Panc1 (cell line): Measurements from ENCODE around the gene SLC9B2. TPM values are rescaled to one million over a fixed set of nuclear protein-coding genes. Genes with fewer than 3 reads are reported as not detected.

Source experiments
- ATAC-seq: fragments of 200-7000 bp; cut with Tn5 transposase; 2 replicates; pipeline ENCODE4 v1.9.1; 2020; ENCODE audit warnings: mild to moderate bottlenecking, moderate library complexity
- BruUV-seq: library from RNA; stranded (reverse); fragments of 400-500 nt; replicated peaks from 2 replicates; lab custom pipeline; 2021; lab: Mats Ljungman, UMichigan
- CTCF ChIA-PET: fragments of 300-600 bp; sonication (Branson Sonifier 250); formaldehyde crosslinking; loops from one replicate; lab custom pipeline; 2022; ENCODE audit warnings: antibody characterized with exemption; lab: Charles Lee
- POLR2A ChIA-PET: fragments of 300-600 bp; sonication (Branson Sonifier 250); formaldehyde crosslinking; loops from one replicate; lab custom pipeline; 2022; ENCODE audit warnings: antibody characterized with exemption; lab: Charles Lee
- DNase-seq: peaks from one replicate; pipeline ENCODE4 v3.0.0-alpha.2; 2010; ENCODE audit warnings: low read depth, low spot score
- H3K27ac ChIP-seq: 2 replicates; pipeline ENCODE4 v1.5.1; 2011; ENCODE audit warnings: mild to moderate bottlenecking, low read length, inconsistent platforms
- H3K27me3 ChIP-seq: fragments of 200-500 bp; sonication (Bioruptor generic); 2 replicates; pipeline ENCODE4 v1.6.0; 2014; ENCODE audit warnings: low read length, inconsistent platforms; ENCODE audit not compliant: control insufficient read depth, insufficient read depth
- H3K36me3 ChIP-seq: fragments of 200-500 bp; sonication (Bioruptor generic); 2 replicates; pipeline ENCODE4 v1.5.1; 2014; ENCODE audit warnings: inconsistent platforms, mild to moderate bottlenecking, low read length, moderate library complexity; ENCODE audit not compliant: control insufficient read depth, insufficient read depth
- H3K4me1 ChIP-seq: 2 replicates; pipeline ENCODE4 v1.5.1; 2011; ENCODE audit warnings: inconsistent platforms, mild to moderate bottlenecking, low read length, moderate library complexity; ENCODE audit not compliant: control insufficient read depth, insufficient read depth
- H3K4me3 ChIP-seq, 2 experiments: 2 replicates each; pipeline ENCODE4 v1.5.1; 2011 to 2012; ENCODE audit warnings: low read depth in 2 of 2, low read length in 2 of 2, mild to moderate bottlenecking in 2 of 2, inconsistent platforms in 1 of 2, moderate library complexity in 1 of 2
- H3K9me3 ChIP-seq: fragments of 200-500 bp; sonication (Bioruptor generic); 2 replicates; pipeline ENCODE4 v1.5.1; 2014; ENCODE audit warnings: low read depth, mild to moderate bottlenecking, inconsistent platforms, low read length, moderate library complexity; ENCODE audit not compliant: control insufficient read depth, insufficient read depth
- POLR2AphosphoS5 ChIP-seq: IDR thresholded peaks from 2 replicates; pipeline ENCODE4 v1.6.1; 2012; ENCODE audit warnings: mild to moderate bottlenecking, low read depth, low read length, moderate library complexity
- SIN3A ChIP-seq: IDR thresholded peaks from 2 replicates; pipeline ENCODE4 v1.6.1; 2012; ENCODE audit warnings: low read depth, mild to moderate bottlenecking, low read length, moderate library complexity, borderline replicate concordance; ENCODE audit not compliant: insufficient read depth
- TCF7L2 ChIP-seq: IDR thresholded peaks from 2 replicates; pipeline ENCODE4 v1.6.1; 2011; ENCODE audit warnings: mild to moderate bottlenecking, low read depth, low read length, inconsistent platforms
- in situ Hi-C: cut with HindIII; loops from 2 replicates; pipeline ENCODE4 v1.10.0; 2016; ENCODE audit warnings: low sequenced_read_pairs, low pct_unique_long_range_greater_than_20kb
- intact Hi-C: fragments of 100-400 bp; cut with micrococcal nuclease; formaldehyde crosslinking; loops from one replicate; pipeline ENCODE4 v1.10.0; 2022; ENCODE audit not compliant: unreplicated experiment
- total RNA-seq: library from RNA; stranded (reverse); gene quantifications from one replicate; pipeline ENCODE4 v1.2.1, GENCODE V29; 2021; ENCODE audit not compliant: unreplicated experiment
- TF ChIP-seq, protein P1 (sequence below), 2 experiments: IDR thresholded peaks; 2 replicates each; pipeline ENCODE4 v1.6.1; 2011 to 2012; ENCODE audit warnings: low read depth in 2 of 2, control low read depth in 1 of 2, low read length in 1 of 2, mild to moderate bottlenecking in 1 of 2, moderate library complexity in 1 of 2; ENCODE audit not compliant: insufficient read depth in 1 of 2
- TF ChIP-seq, protein P2 (sequence below): fragments of 450-650 bp; IDR thresholded peaks from 2 replicates; pipeline ENCODE4 v1.5.1; 2017; ENCODE audit warnings: mild to moderate bottlenecking

SLC9B2 gene
- total RNA-seq, 1 experiment from 2014 or later, result 14.6 TPM

- no peak for DNase-seq
- no peaks in the 10 kb centered on the region for H3K27me3 ChIP-seq
- TF ChIP-seq, protein P1, sequence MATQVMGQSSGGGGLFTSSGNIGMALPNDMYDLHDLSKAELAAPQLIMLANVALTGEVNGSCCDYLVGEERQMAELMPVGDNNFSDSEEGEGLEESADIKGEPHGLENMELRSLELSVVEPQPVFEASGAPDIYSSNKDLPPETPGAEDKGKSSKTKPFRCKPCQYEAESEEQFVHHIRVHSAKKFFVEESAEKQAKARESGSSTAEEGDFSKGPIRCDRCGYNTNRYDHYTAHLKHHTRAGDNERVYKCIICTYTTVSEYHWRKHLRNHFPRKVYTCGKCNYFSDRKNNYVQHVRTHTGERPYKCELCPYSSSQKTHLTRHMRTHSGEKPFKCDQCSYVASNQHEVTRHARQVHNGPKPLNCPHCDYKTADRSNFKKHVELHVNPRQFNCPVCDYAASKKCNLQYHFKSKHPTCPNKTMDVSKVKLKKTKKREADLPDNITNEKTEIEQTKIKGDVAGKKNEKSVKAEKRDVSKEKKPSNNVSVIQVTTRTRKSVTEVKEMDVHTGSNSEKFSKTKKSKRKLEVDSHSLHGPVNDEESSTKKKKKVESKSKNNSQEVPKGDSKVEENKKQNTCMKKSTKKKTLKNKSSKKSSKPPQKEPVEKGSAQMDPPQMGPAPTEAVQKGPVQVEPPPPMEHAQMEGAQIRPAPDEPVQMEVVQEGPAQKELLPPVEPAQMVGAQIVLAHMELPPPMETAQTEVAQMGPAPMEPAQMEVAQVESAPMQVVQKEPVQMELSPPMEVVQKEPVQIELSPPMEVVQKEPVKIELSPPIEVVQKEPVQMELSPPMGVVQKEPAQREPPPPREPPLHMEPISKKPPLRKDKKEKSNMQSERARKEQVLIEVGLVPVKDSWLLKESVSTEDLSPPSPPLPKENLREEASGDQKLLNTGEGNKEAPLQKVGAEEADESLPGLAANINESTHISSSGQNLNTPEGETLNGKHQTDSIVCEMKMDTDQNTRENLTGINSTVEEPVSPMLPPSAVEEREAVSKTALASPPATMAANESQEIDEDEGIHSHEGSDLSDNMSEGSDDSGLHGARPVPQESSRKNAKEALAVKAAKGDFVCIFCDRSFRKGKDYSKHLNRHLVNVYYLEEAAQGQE (IDR thresholded peaks at IDR 0.05; ENCODE audit: insufficient read depth in 1 of 2, low read depth in 2 of 2, low read length in 1 of 2), result no peak
- TF ChIP-seq, protein P2, sequence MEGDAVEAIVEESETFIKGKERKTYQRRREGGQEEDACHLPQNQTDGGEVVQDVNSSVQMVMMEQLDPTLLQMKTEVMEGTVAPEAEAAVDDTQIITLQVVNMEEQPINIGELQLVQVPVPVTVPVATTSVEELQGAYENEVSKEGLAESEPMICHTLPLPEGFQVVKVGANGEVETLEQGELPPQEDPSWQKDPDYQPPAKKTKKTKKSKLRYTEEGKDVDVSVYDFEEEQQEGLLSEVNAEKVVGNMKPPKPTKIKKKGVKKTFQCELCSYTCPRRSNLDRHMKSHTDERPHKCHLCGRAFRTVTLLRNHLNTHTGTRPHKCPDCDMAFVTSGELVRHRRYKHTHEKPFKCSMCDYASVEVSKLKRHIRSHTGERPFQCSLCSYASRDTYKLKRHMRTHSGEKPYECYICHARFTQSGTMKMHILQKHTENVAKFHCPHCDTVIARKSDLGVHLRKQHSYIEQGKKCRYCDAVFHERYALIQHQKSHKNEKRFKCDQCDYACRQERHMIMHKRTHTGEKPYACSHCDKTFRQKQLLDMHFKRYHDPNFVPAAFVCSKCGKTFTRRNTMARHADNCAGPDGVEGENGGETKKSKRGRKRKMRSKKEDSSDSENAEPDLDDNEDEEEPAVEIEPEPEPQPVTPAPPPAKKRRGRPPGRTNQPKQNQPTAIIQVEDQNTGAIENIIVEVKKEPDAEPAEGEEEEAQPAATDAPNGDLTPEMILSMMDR, result no peak
- in situ Hi-C loops, result no loop called here
- H3K4me1 ChIP-seq, result peaks cover 15% of the 10 kb centered on the region
- no peaks in the 10 kb centered on the region for H3K36me3 ChIP-seq
- ChIA-PET POLR2A (interaction anchor here (0.6 kb wide), 1 partner anchor 242 kb away, joined by 3 read pairs; no protein-coding TSS in a partner anchor), CTCF (no interaction called here)
- no peaks in the 10 kb centered on the region for H3K9me3 ChIP-seq
- intact Hi-C loops, result no loop called here
- no TSS peak for BruUV-seq
- ATAC-seq, result no peak
- H3K4me3 ChIP-seq, result peak overlapping the region; percentile 68 to 74
- H3K27ac ChIP-seq, result peak overlapping the region; percentile 84; the same call in 1 of the 2 replicates
Measured at GRCh38 chr4:103074744-103075434, 1.7 kb downstream of the SLC9B2 start.

- Histone ChIP-seq H3K36me3 (no peaks in the 10 kb centered on the region), H3K4me3 (no peak overlapping the region), H3K27ac (no peak overlapping the region), H3K27me3 (no peaks in the 10 kb centered on the region), H3K9me3 (no peaks in the 10 kb centered on the region), H3K4me1 (peaks cover 15% of the 10 kb centered on the region)
- ATAC-seq (no peak), DNase-seq (no peak)
- TF ChIP-seq POLR2AphosphoS5 (no peak), TCF7L2 (no peak), SIN3A (no peak)
- TF ChIP-seq, protein P1 (IDR thresholded peaks at IDR 0.05; ENCODE audit: insufficient read depth in 1 of 2, low read depth in 2 of 2, low read length in 1 of 2), result no peak
- TF ChIP-seq, protein P2, result no peak
- BruUV-seq, result no TSS peak
- intact Hi-C loops, result no loop called here
- ChIA-PET POLR2A (interaction anchor here (0.6 kb wide), 1 partner anchor 241 kb away, joined by 3 read pairs; no protein-coding TSS in a partner anchor), CTCF (no interaction called here)
- in situ Hi-C loops, result no loop called here
Measured at GRCh38 chr4:103073792-103074438, 2.6 kb downstream of the SLC9B2 start.
